Measurements from ENCODE around the gene OPRPN.

The OPRPN gene, protein sequence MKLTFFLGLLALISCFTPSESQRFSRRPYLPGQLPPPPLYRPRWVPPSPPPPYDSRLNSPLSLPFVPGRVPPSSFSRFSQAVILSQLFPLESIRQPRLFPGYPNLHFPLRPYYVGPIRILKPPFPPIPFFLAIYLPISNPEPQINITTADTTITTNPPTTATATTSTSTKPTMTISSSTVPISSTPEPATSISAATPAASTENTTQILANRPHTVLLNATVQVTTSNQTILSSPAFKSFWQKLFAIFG

DNA sequence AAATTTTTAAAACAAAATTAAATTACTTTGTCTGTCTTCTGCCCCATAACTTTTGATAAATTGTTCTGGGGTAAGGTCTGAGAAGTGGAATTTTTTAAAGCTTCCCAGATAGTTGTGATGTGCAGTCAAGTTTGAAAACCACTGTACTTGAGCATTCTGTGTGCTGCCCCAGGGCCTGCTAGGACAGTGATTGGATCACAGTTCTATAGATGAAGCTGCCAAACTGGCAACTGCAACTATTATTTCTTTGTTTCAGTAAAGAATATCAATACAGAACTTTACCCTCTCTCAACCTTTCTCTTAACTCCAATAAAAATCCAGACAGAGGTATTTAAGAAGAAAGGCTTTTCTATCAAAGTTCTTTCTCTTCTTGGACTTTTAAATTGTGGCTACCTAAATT is at the start of gene OPRPN:
OPRPN (plus strand) TSS at position 361 of the 400 bp plus-strand sequence. CDS start 1,346 bp downstream, outside the sequence.
- DNase-seq (ENCODE audit: low read depth): no peak

DNA sequence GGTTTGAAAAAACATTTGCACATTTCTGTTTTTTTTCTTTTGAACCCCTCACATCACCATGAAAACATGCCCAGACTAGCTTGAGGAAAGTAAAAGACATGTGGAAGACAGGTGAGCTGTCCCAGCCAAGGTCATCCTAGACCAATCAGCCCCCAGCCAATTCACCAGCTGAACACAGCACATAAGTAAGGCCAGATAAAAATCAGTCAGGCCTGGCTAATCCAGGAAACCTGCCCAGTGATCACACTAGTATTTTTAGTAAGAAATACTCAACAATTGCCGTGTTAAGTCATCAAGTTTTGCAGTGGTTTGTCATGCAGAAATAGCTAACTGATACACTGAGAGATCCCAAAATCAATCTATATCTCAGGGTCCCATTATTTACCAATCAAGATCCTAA is 41.6 kb upstream of the OPRPN start:
- DNase-seq (ENCODE audit: low read depth): no peak

DNA sequence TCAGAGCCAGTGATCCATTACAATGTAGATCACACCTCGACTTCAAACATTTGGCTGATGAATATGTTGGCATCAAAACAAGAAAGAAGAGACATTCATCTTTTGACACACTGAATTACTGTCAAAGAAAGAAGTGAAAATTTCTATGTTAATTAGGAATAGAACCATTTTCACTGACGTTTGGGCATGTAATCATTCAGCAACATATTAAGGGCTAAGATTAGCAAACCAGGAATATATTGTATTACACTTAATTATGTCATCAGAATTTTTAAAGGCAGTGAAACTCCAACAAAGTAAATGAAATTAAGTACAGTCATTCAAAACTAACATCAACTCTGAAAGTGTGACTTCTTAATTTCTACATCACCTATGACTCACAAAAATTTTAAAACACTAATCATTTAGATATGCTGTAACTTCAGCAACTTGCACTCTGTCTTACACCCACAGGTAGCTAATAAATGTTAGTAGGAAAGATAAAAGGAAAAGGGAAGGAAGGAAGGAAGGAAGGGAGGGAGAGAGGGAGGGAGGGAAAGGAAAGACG is 38.6 kb upstream of the OPRPN start:
- no peak for DNase-seq (ENCODE audit: low read depth)

DNA sequence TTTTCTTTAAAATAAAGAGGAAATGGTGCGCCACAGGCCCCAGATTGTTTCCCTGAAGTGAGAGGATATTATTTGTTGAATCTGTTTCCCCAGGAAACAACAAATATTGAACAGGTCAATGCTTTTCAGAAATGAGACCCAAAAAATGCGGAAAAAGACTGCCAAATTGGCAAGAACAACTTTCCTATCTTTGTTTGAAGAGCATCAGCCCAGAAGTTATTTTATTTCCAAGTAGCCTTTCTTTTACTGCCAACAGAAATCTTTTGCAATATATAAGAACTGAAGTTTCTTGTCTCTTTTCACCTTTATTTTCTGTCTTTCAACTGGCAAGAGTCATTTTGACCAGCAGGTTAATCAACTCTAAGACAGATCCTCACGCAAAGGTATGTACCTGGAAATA is 37.3 kb upstream of the OPRPN start, which contains the start of gene SMR3A:
SMR3A (plus strand) TSS at position 301 of the 400 bp plus-strand sequence. CDS start 1,356 bp downstream, outside the sequence.
- no peak for DNase-seq (ENCODE audit: low read depth)

DNA sequence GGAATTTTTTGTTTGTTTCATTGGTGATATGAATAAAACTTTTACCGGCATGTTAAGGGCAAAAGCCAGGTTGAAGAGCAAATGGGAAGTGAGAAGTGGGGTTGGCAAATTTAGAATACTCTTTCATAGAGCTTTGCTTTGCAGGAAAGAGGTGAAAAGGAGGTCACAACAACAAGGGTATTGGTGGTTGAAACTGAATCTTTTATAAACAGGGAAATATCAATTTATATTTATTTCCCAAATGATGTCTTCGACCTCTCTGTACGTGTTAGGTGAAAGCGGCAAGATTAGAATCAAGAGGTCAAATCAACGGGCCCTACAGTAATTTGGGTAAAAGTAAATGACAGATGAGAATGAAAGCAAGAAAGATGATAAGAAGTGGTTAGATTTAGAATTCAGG is 33.7 kb upstream of the OPRPN start:
- DNase-seq (ENCODE audit: low read depth): no peak

DNA sequence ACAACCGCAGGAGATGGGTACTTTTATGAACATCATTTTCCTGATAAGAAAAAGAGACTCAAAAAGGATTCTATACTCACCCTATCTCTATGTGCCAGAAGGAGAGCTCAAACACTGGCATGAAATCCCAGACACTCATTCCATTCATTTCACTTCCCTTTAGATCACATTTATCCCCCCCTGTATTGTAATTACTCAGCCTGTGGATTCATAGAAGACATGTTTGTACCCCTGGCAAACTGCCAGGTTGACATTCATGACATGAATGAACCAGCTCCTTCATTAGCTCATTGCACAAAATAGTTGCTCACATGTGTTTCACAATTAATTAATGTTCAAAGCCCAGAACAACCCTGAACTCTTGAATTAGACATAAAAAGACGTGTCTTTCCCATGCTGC is 32.3 kb upstream of the OPRPN start:
- no peak for DNase-seq (ENCODE audit: low read depth)

DNA sequence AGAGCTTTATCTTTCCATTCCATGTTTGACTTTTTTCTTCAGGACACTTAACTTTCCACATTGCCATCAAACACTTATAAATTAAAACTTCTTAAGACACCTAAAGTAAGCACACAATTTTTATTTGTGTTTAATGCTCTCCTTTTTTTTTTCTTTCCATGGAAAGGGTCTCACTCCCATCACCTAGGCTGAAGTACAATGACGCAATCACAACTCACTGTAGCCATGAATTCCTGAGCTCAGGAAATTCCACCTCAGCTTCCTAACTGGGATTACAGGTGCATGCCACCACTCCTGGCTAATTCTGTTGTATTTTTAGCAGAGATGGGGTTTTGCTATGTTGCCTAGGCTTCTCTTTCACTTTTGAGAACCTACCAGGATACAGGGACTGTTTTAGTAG is 29.9 kb upstream of the OPRPN start:
- no peak for DNase-seq (ENCODE audit: low read depth)

DNA sequence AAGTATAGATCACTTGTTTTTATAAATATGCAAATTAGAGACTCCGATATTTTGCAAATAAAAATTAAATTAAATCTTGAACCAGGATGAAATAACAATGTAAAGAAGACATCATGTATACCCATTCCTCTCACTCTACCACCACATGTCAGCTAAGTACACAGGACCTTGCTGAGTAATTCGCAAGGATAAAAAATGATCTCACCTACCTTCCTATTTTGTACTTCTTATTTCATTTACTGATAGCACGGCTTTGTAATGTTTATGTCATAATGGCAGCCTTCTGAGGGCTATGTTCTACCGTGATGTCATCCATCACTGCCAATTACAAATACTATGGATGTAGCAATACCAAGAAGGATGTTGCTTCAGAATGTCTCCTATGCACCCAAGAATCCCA is 25.8 kb upstream of the OPRPN start:
- DNase-seq (ENCODE audit: low read depth): no peak

DNA sequence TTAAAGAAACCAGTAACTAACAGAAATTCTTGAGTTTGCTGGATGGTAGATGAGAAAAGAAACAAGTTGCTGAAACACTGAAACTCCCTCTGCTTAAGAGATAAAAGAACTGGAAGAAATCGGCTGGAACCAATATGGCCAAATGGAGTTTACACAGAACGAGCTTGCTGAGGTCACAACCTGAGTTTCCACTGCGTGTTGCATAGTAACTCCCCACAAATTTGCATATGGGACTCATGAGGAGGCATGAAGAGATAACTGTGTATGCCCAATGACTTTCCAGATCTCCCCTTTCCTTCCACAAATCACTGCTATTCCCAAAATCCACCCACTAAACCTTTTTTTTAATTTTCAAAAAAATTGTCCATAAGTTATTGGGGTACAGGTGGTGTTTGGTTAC is 25.0 kb upstream of the OPRPN start:
- DNase-seq (ENCODE audit: low read depth): no peak

DNA sequence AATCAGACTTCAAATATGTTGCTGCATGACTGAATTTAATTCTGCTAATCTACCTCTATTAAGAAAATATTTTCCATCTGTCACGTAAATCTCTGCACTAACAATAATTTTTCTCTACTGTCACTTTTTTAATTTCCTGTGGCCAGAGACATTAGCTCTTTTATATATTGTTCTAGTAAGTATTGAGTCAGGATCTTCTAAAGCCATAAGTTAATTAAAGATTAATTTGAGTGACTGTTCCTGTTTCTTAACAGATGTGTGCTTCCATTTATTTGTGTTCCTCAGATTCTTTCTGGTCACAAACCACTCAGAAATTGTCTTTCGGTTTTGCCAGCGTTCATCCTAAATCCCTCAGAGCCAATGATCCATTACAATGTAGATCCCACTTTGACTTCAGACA is 17.2 kb upstream of the OPRPN start:
- no peak for DNase-seq (ENCODE audit: low read depth)

DNA sequence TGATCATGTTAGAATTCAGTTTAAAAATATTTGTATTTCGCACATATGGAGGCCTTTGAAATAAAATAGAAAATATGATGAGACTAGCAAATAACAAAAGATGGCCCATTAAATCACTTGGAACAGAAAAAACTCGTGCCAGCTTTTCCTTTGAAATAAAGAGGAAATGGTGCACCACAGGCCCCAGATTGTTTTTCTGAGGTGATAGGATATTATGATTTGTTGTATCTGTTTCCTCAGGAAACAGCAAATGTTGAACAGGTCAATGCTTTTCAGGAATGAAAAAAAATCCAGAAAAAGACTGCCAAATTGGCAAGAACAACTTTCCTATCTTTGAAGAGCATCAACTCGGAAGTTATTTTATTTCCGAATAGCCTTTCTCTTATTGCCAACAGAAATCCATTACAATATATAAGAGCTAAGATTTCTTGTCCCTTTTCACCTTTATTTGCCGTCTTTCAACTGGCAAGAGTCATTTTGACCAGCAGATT is 15.0 kb upstream of the OPRPN start, which contains the start of gene SMR3B:
SMR3B (plus strand) TSS at position 441 of the 491 bp plus-strand sequence. CDS start 1,380 bp downstream, outside the sequence.
- no peak for DNase-seq (ENCODE audit: low read depth)

DNA sequence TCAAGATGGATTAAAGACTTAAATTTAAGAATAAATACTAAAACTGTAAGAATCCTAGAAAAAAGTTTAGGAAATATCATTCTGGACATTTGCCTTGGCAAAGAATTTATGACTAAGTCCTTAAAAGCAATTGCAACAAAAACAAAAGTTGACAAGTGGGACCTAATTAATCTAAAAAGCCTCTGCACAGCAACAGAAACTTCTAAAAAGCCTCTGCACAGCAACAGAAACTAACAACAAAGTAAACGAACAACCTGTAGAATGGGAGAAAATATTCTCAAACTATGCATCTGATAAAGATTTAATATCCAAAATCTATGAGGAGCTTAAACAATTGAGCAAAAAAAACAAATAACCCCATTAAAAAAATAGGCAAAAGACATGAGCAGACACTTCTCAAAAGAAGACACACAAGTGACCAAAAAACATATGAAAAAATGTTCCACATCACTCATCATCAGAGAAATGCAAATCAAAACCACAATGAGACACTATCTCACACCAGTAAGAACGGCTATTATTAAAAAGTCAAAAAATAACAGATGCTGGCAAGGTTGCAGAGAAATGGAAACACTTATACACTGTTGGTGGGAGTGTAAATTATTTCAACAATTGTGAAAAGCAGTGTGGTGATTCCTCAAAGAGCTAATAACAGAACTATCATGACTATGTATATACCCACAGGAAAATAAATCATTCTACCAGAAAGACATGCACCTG is 5.5 kb upstream of the OPRPN start:
- DNase-seq (ENCODE audit: low read depth): no peak

DNA sequence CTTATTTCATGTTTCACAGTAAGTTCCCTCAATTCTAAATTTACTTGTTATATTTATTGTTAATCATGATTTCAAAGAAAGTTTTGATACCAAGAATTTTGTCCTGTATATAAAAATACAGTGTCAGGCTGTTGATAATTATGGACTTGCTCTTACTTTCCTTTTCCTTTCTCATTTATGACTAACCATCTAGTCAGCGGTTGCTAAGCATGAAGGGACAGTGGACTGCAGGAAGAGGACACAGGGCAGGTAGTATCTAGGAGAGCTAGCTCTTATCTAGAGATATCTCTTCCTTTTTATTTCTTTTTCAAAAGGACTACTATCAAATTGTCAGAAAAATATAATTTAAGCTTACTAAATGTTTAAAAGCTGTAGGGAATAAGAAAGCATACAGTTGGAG is 1.6 kb downstream of the OPRPN start:
- DNase-seq (ENCODE audit: low read depth): no peak

DNA sequence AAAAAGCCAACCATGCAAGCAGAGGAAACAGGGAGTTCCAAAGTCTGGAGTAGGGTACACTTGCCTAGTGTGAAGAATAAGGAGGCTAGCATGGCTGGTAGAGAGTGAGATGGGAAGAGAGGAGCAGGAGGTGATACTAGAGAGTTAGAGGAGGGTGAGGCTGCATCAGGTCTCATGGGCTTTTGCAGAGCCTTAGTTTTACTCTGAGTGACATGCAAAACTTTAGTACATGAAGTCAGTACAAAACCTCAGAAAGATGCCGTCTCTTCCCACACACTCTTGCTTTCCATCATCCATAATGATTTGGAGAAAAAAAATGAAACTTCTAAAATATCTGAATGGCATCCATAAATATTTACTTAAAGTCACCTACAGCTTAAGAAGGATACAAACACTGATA is 5.0 kb downstream of the OPRPN start:
- DNase-seq (ENCODE audit: low read depth): no peak

DNA sequence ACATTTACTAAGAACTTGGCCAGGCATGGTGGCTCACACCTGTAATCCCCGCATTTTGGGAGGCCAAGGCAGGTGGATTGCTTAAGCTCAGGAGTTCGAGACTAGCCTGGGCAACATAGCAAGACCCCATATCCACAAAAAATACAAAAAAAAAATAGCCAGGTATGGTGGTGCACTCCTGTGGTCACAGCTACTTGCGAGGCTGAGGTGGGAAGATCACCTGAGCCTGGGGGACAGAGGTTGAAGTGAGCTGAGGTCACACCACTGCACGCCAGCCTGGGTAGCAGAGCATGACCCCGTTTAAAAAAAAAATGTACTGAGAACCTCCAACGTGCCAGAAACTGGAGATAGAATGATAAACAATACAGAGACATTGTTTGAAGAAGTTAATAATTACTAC is 8.0 kb downstream of the OPRPN start:
- no peak for DNase-seq (ENCODE audit: low read depth)

DNA sequence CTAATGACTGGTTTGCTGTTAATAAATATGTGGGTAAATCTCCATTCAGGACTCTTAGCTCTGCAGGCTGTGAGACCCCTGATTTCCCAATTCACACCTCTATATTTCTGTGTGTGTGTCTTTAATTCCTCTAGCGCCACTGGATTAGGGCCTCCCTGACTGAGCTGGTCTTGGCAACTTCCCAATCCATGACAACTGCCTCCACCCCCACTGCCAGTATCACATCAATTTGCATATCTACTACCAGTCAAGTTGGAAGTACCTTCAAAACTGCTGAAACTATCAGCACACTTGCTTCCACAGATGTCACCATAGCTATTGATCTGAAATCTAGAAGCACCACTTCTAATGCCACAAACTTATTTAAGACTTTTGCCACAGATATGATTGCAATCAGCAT is 27.6 kb downstream of the OPRPN start:
- DNase-seq (ENCODE audit: low read depth): no peak

DNA sequence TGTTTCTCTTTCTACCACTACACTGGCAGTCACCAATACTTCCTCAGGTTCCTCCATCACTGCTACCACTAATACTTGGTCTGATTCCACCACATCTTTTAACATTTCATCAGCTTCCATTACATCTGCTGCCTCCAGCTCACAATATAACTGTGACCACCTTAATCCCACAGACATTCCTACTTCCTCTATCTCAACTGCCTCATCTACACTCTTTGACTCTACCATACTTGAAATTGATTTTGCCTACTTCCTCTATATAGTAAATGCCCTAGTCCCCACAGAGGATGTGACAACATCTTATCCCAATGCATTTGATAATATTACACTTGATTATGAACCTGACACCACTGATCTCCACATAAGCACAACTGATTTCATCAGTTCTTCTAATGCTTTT is 29.0 kb downstream of the OPRPN start:
- no peak for DNase-seq (ENCODE audit: low read depth)

DNA sequence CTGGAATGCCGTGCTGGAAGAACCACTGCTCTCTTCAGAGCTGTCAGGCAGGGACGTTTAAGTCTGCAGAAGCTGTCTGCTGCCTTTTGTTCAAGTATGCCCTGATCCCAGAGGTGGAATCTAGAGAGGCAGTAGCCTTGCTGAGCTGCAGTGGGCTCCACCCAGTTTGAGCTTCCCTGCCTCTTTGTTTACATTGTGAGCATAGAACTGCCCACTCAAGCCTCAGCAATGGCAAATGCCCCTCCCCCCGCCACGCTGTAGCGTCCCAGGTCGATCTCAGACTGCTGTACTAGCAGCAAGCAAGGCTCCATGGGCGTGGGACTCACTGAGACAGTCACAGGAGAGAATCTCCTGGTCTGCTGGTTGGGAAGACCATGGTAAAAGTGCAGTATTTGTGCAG is 39.5 kb downstream of the OPRPN start:
- DNase-seq (ENCODE audit: low read depth): no peak

DNA sequence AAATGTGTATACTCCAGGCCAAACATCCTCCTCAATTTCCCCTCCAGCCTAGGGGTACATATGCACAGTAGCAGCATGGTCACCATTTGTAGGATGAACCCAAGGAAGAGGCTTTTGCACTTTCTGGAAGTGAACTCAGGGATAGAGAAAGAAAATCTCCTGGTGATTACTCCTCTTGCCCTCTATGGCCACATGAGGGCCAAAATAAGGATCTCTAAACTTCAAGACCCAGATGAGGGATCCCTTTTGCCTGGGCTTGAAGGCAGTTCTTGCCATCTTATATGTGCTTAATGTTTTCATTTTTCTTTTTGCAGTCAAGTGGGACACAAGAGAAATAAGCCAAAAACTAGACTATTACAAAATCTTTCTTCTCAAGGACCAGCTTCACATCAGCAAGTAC is 44.7 kb downstream of the OPRPN start:
- no peak for DNase-seq (ENCODE audit: low read depth)

DNA sequence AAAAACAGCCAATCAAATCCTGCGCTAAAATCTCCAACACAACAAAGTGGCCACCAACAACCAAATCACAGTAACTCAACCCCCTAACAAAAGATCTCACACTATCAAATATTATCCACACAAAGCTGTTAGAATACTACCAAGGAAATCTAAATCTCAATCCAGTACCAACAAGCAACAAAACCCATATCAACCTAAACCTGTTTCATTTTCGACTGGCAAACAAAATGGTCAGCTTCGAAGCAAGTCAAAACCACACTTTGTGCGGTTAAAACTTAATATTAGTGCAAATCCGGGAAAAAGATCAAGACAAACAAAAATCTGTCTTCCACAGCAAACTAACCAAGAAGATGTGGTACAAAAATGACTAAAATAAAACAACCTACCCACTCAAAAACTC is 45.6 kb downstream of the OPRPN start:
- DNase-seq (ENCODE audit: low read depth): no peak

DNA sequence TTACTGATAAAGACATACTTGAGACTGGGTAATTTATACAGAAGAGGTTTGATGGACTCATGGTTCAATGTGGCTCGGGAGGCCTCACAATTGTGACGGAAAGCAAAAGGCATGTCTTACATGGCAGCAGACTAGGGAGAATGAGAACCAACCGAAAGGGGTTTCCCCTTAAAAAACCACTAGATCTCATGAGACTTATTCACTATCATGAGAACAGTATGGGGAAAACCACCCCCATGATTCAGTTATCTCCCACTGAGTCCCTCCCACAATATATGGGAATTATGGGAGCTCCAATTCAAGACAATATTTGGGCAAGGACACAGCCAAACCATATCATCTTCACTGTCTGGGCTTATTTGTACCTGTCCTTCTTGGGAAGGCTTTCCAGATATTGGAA is 51.5 kb downstream of the OPRPN start:
- DNase-seq (ENCODE audit: low read depth): no peak

DNA sequence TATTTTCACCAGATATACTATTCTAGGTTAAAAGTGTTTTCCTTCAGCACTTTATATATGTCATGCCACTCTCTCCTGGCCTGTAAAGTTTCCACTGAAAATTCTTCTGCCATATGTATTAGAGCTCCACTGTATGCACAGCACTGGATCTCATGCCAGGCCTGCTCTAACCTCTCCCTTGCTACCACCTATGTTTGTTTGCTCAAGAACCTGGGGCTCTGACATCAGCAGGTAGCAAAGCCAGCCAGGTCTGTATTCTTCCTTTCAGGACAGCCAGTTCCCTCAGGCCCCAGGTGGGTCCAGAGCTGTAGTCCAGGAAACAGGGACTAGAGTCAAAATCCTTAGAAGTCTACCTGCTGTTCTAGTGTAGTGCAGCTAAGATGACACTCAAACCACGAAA is 55.2 kb downstream of the OPRPN start:
- DNase-seq (ENCODE audit: low read depth): no peak

Measured in activated T-cell treated with anti-CD3 and anti-CD28 coated beads for 1 hour (primary cell).